ENCODE data around the gene PDZD8.
"Not testable (repeated sequence)": the region's sequence is repeated elsewhere in the genome, so short reads cannot be mapped to it uniquely, and the experiment has no call there.

PDZD8 gene

DNA sequence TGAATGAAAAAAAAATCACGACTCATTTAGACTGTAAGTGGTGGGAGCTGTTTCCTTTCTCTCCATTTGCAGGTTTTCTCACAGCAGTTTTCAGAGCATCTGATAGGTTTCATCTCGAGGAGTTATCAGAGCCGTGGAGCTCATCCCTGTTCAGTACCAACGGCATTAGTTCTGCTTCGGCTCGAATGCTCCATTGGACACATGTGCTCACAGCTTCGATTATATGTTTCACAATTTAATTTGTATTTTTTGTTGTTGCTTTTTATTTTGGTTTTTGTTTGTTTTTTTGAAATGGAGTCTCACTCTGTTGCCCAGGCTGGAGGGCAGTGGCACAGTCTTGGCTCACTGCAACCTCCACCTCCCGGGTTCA lies 132.8 kb downstream of the PDZD8 start:
- Histone ChIP-seq H3K27me3 (ENCODE audit: control insufficient read depth, insufficient read depth, low read length, poor library complexity, severe bottlenecking) (peaks cover 59% of the 10 kb centered on the region), H3K9me3 (ENCODE audit: control insufficient read depth, low read length) (no peaks in the 10 kb centered on the region), H3K4me1 (ENCODE audit: control insufficient read depth, insufficient read depth, low read length) (no peaks in the 10 kb centered on the region), H3K36me3 (ENCODE audit: control insufficient read depth, insufficient read depth, low read length) (no peaks in the 10 kb centered on the region), H3K27ac (ENCODE audit: insufficient read depth, low read depth, low read length, poor library complexity, severe bottlenecking) (no peak overlapping the region), H3K4me3 (ENCODE audit: insufficient read depth, low read depth, low read length) (no peak overlapping the region)
- 90 to 94% methylated on average over 8 of the region's 8 CpGs for WGBS, 2 experiments

- Histone ChIP-seq H3K9me3 (ENCODE audit: control insufficient read depth, low read length) (no peaks in the 10 kb centered on the region), H3K4me1 (ENCODE audit: control insufficient read depth, insufficient read depth, low read length) (no peaks in the 10 kb centered on the region), H3K36me3 (ENCODE audit: control insufficient read depth, insufficient read depth, low read length) (no peaks in the 10 kb centered on the region), H3K4me3 (ENCODE audit: insufficient read depth, low read depth, low read length) (peak overlapping the region; percentile 36), H3K27ac (ENCODE audit: insufficient read depth, low read depth, low read length, poor library complexity, severe bottlenecking) (no peak overlapping the region), H3K27me3 (ENCODE audit: control insufficient read depth, insufficient read depth, low read length, poor library complexity, severe bottlenecking) (peaks cover 59% of the 10 kb centered on the region)
- WGBS, 2 experiments = 7 to 9% methylated on average over 55 to 56 of the region's 56 CpGs
These were observed 133.4 kb downstream of the PDZD8 start for GRCh38 chr10:117241541-117242462.

- H3K36me3 ChIP-seq (ENCODE audit: control insufficient read depth, insufficient read depth, low read length) = no peaks in the 10 kb centered on the region
- H3K9me3 ChIP-seq (ENCODE audit: control insufficient read depth, low read length) = no peaks in the 10 kb centered on the region
- 1 to 2% methylated on average over 93 of the region's 93 CpGs for WGBS, 2 experiments
- H3K4me1 ChIP-seq (ENCODE audit: control insufficient read depth, insufficient read depth, low read length) = no peaks in the 10 kb centered on the region
- peak within 1 kb of the TSS; percentile 36 for H3K4me3 ChIP-seq (ENCODE audit: insufficient read depth, low read depth, low read length)
- peaks cover 59% of the 10 kb centered on the region for H3K27me3 ChIP-seq (ENCODE audit: control insufficient read depth, insufficient read depth, low read length, poor library complexity, severe bottlenecking)
- H3K27ac ChIP-seq (ENCODE audit: insufficient read depth, low read depth, low read length, poor library complexity, severe bottlenecking) = no peak within 1 kb of the TSS
These were observed 134.4 kb downstream of the PDZD8 start, which contains the start of gene SLC18A2 for GRCh38 chr10:117240621-117241529. SLC18A2 (plus strand) TSS chr10:117241114; CDS start chr10:117241694, 580 bp downstream.

DNA sequence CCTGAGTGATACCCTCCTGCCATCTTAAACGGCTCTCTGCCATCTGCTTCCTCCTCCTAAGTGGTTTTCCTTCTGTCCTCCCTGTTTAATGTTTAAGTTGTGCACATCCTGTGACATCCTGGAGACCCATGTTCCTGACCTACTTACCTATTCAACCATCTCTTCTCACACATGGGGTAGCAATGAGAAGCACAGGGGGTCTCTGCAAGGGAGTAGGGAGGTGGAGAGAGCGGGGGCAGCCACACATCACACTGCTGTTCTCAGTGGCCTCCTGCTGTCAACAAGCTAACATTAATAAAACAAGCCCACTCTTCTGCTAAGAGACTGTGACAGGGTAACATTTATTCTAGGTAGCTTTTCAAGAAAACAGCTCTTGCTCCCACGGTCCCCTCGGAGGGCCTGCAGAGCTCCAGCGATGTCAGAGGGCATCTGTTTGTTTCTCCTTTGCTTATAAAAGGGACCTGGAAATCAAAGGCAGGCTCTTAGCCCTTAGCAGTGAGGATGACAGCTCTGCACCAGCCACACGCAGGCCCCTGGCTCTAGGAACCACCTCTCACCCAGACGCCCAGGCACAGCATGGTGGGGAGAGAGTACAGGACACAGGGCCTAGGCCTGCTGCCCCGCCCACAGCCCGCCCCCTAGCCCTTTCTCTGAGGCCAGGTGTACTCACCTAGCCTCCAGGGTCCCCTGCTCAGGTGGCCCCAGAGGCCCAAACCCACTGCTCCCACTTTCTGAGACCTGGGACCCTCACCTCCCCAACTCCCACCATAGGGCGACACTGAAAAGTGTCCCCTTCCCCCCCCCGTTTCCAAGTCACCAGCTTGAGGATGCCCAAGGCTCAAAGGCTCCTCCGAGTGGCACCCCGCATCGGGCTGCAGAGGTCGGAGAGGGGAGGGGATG lies 135.3 kb downstream of the PDZD8 start:
- Histone ChIP-seq H3K27me3 (ENCODE audit: control insufficient read depth, insufficient read depth, low read length, poor library complexity, severe bottlenecking) (peaks cover 56% of the 10 kb centered on the region), H3K4me3 (ENCODE audit: insufficient read depth, low read depth, low read length) (peak overlapping the region; percentile 36), H3K4me1 (ENCODE audit: control insufficient read depth, insufficient read depth, low read length) (no peaks in the 10 kb centered on the region), H3K9me3 (ENCODE audit: control insufficient read depth, low read length) (no peaks in the 10 kb centered on the region), H3K27ac (ENCODE audit: insufficient read depth, low read depth, low read length, poor library complexity, severe bottlenecking) (no peak overlapping the region), H3K36me3 (ENCODE audit: control insufficient read depth, insufficient read depth, low read length) (no peaks in the 10 kb centered on the region)
- 35% methylated on average over 13 to 15 of the region's 15 CpGs for WGBS, 2 experiments

DNA sequence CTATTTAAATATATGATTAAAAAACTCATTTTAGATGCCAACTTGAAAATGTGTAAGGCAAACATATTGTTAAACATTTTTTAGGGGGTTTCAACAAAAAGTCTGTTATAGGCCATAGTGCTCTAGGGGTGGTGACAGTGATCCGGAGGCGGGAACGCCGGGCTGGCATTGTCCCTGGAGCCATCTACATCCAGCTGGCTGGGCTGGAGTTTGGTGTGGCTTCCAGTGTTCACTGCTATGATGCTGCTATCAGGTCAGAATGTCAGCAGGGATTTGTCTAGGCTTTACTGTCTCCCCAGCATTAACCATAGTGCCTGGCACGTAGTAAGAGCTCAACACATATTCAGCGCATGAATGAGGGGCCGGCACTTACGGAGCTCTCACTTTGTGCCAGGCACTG lies 136.2 kb downstream of the PDZD8 start:
- Histone ChIP-seq H3K27ac (ENCODE audit: insufficient read depth, low read depth, low read length, poor library complexity, severe bottlenecking) (no peak overlapping the region), H3K9me3 (ENCODE audit: control insufficient read depth, low read length) (no peaks in the 10 kb centered on the region), H3K4me3 (ENCODE audit: insufficient read depth, low read depth, low read length) (no peak overlapping the region), H3K4me1 (ENCODE audit: control insufficient read depth, insufficient read depth, low read length) (no peaks in the 10 kb centered on the region), H3K27me3 (ENCODE audit: control insufficient read depth, insufficient read depth, low read length, poor library complexity, severe bottlenecking) (peaks cover 50% of the 10 kb centered on the region), H3K36me3 (ENCODE audit: control insufficient read depth, insufficient read depth, low read length) (no peaks in the 10 kb centered on the region)
- WGBS, 2 experiments = 83 to 93% methylated on average over 8 of the region's 8 CpGs

GRCh38 chr10:117237401-117237991 lies 137.7 kb downstream of the PDZD8 start:
- WGBS, 2 experiments = 87 to 93% methylated on average over 5 of the region's 5 CpGs
- H3K9me3 ChIP-seq (ENCODE audit: control insufficient read depth, low read length) = no peaks in the 10 kb centered on the region
- H3K4me3 ChIP-seq (ENCODE audit: insufficient read depth, low read depth, low read length) = no peak overlapping the region
- peaks cover 35% of the 10 kb centered on the region for H3K27me3 ChIP-seq (ENCODE audit: control insufficient read depth, insufficient read depth, low read length, poor library complexity, severe bottlenecking)
- H3K4me1 ChIP-seq (ENCODE audit: control insufficient read depth, insufficient read depth, low read length) = no peaks in the 10 kb centered on the region
- no peaks in the 10 kb centered on the region for H3K36me3 ChIP-seq (ENCODE audit: control insufficient read depth, insufficient read depth, low read length)
- no peak overlapping the region for H3K27ac ChIP-seq (ENCODE audit: insufficient read depth, low read depth, low read length, poor library complexity, severe bottlenecking)

- not testable (repeated sequence) for H3K27ac ChIP-seq (ENCODE audit: insufficient read depth, low read depth, low read length, poor library complexity, severe bottlenecking); H3K4me3 ChIP-seq (ENCODE audit: insufficient read depth, low read depth, low read length); H3K27me3 ChIP-seq (ENCODE audit: control insufficient read depth, insufficient read depth, low read length, poor library complexity, severe bottlenecking); H3K4me1 ChIP-seq (ENCODE audit: control insufficient read depth, insufficient read depth, low read length); H3K36me3 ChIP-seq (ENCODE audit: control insufficient read depth, insufficient read depth, low read length); H3K9me3 ChIP-seq (ENCODE audit: control insufficient read depth, low read length)
- 89 to 94% methylated on average over 4 of the region's 4 CpGs for WGBS, 2 experiments
These were observed 145.1 kb downstream of the PDZD8 start for GRCh38 chr10:117230107-117230506.

DNA sequence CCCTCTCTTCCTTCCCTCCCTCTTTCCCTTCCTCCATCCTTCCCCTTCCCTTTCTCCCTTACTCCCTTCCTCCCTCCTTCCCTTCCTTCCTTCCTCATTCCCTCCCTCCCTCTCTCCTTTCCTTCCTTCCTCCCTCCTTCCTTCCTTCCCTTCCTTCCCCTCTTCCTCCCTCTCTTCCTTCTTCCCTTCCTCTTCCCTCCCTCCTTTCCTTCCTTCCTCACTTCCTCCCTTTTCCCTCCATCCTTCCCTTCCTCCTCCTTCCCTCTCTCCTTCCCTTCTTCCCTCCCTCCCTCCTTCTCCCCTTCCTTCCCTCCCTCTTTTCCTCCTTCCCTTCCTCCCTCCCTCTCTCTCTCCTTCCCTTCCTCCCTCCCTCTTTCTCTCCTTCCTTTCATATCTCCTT lies 147.0 kb downstream of the PDZD8 start:
- Histone ChIP-seq H3K36me3 (ENCODE audit: control insufficient read depth, insufficient read depth, low read length) (no peaks in the 10 kb centered on the region), H3K27ac (ENCODE audit: insufficient read depth, low read depth, low read length, poor library complexity, severe bottlenecking) (no peak overlapping the region), H3K4me1 (ENCODE audit: control insufficient read depth, insufficient read depth, low read length) (peaks cover 9% of the 10 kb centered on the region), H3K9me3 (ENCODE audit: control insufficient read depth, low read length) (no peaks in the 10 kb centered on the region), H3K4me3 (ENCODE audit: insufficient read depth, low read depth, low read length) (no peak overlapping the region), H3K27me3 (ENCODE audit: control insufficient read depth, insufficient read depth, low read length, poor library complexity, severe bottlenecking) (no peaks in the 10 kb centered on the region)
